Natural killer cell treated with Interleukin-12 subunit alpha and Interleukin-12 subunit beta and Interleukin-15 and Interleukin-18, amount 100 ng/mL, for 72 hours (primary cell): ENCODE results near the gene FOXRED1. TPM values are rescaled to one million over a fixed set of nuclear protein-coding genes. Genes with fewer than 3 reads are reported as not detected.

Experiments
- ATAC-seq, 2 donors: fragments of 150-1000 bp; cut with Tn5 transposase in 1 of 2; sonication (Bioruptor Pico), chemical (Tn5 transposase) in 1 of 2; 2 replicates each; pipeline ENCODE4 v1.10.0; 2021
- DNase-seq: peaks from one replicate; pipeline ENCODE4 v3.0.0; 2022; ENCODE audit warnings: low spot score
- H3K27ac Mint-ChIP-seq, 2 donors: 1 replicate in 1 of 2; 2 replicates in 1 of 2; pipeline ENCODE4 v1.8.0; 2022; ENCODE audit warnings: mixed read lengths in 2 of 2, mild to moderate bottlenecking in 1 of 2, moderate library complexity in 1 of 2
- H3K27me3 Mint-ChIP-seq, 2 donors: 1 replicate in 1 of 2; 2 replicates in 1 of 2; pipeline ENCODE4 v1.8.0; 2022; ENCODE audit warnings: mixed read lengths in 2 of 2
- H3K36me3 Mint-ChIP-seq: one replicate; pipeline ENCODE4 v1.8.0; 2022; ENCODE audit warnings: mixed read lengths
- H3K4me1 Mint-ChIP-seq, 2 donors: 1 replicate in 1 of 2; 2 replicates in 1 of 2; pipeline ENCODE4 v1.8.0; 2022; ENCODE audit warnings: low read depth in 2 of 2, mixed read lengths in 2 of 2, mild to moderate bottlenecking in 1 of 2
- H3K4me3 Mint-ChIP-seq: one replicate; pipeline ENCODE4 v1.8.0; 2022; ENCODE audit warnings: mixed read lengths
- H3K9me3 Mint-ChIP-seq: 2 replicates; pipeline ENCODE4 v1.8.0; 2022; ENCODE audit warnings: mixed read lengths
- total RNA-seq, 2 donors: library from RNA; stranded (reverse); gene quantifications; one replicate each; pipeline ENCODE4 v1.2.3, GENCODE V29; 2022

Gene FOXRED1
- total RNA-seq, 2 donors from 2014 or later: 39.7 to 79.6 TPM

DNA sequence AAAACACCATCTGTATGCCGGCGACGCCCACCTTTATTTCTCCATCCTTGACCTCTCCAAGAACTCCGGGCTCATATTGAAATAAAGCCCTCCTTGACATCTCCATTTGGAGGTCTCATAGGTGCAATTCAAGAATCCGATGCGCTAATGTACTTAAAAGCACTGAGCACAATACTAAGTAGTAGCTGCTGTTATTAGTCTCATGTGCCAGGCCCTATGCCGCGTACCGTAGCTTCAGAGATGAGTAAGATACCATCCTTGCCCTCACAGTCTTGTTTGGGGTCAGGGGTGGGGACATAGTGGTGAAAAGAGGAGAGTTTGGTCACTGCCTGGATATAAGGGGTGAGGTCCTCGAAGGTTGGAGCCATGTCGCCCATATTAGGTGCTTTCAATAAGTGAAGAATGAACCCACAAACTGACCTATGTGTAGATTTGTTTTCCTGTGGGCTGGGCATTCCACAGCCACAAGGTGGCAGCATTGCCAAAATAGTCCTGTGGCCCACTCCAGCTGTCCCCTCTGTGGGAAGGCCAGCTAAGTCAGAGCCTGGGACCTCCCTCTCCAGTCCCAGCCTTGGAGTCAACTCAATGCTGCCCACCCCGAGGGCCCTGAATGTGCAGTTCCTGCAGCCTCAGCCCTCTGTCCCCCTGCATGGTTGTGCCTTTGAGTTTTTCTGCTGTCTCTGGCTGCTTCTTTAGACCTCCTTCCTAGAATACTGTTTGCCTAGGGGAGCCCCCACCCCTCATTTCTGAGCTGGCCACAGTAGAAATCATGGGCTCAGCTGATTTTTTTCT, 41.4 kb downstream of the FOXRED1 start:
- ATAC-seq (peak; percentile 79 to 85), DNase-seq (peak; percentile 80)
- Mint-ChIP-seq H3K27me3 (no peaks in the 10 kb centered on the region), H3K27ac (peak overlapping the region; percentile 60 to 94), H3K4me3 (peak overlapping the region; percentile 53), H3K36me3 (peaks cover 17% of the 10 kb centered on the region), H3K4me1 (peaks cover 46 to 53% of the 10 kb centered on the region in 2 donors), H3K9me3 (no peaks in the 10 kb centered on the region)

DNA sequence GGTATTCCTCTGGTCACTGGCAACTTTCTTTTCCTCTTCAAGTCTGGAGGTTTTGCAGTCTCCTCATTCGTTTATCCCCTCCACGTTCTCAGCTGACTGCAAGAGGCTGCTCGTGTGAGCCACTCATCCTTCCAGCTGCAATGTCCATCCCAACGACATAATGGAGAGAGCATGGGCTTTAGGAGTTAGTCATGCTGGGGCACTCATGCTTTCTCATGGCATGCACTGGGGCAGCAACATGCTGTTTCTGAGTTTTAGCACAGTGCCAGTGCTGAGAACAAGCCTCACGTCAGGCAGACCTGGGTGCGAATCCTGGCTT, 42.0 kb downstream of the FOXRED1 start:
- ATAC-seq (peak in 1 of 2 donors; percentile 30), DNase-seq (no peak)
- Mint-ChIP-seq H3K27ac (peak overlapping the region; percentile 60 to 94), H3K9me3 (no peaks in the 10 kb centered on the region), H3K4me3 (peak overlapping the region; percentile 53), H3K27me3 (no peaks in the 10 kb centered on the region), H3K4me1 (peaks cover 43 to 48% of the 10 kb centered on the region in 2 donors), H3K36me3 (peaks cover 13% of the 10 kb centered on the region)

DNA sequence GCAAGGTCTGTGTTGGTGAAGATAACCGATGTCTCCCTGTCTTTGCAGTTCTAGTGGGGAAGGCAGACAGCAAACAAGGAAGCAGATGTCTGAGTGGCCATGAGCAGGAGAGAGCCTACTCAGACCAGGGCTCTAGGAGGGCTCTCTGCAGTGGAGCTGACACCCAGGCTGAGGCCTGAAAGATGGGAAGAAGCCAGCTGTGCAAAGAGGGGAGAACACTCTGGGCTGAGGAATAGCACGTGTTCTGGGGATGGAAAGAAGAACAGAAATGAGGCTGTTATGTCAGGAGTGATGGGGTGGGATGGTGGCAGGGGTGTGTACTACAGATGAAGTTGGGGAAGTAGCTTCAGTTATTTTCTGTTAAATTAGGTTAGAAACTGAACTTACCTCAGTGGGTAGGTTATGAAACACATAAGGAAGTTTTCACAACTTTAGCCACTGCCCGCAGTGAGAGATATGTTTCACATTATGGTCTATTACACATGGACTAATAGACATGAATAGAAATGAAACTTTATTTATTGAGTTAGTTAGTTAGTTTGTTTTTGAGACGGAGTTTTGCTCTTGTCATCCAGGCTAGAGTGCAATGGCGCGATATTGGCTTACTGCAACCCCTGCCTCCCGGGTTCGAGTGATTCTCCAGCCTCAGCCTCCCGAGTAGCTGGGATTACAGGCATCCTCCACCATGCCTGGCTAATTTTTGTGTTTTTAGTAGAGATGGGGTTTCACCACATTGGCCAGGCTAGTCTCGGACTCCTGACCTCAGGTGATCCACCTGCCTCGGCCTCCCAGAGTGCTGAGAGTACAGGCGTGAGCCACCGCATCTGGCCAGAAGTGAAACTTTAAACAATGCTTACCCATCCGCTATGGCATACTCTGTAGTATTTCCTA, 42.7 kb downstream of the FOXRED1 start:
- Mint-ChIP-seq H3K4me1 (peaks cover 47 to 54% of the 10 kb centered on the region in 2 donors), H3K27me3 (no peaks in the 10 kb centered on the region)

DNA sequence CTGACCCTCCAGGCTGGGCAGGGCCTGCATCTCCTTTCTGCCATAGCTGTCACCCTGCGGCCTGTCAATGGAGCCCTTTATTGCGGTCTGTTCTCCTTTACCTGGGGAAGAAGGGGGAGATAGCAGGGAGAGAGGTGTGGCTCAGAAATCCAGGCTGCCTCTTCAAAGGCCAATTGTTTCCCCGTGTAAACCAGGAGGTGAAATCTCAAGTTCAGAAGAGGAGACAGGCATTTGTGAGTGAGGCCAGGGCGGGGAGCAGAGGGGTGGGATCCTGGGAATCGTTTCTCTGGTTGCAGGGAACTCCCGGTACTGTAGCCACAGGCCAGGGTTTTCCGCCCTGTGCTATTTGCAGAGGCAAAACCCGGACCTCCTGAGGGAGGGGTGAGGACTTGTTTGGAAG, 44.0 kb downstream of the FOXRED1 start:
- Mint-ChIP-seq H3K36me3 (peaks cover 23% of the 10 kb centered on the region), H3K9me3 (no peaks in the 10 kb centered on the region), H3K4me1 (peaks cover 51 to 61% of the 10 kb centered on the region in 2 donors), H3K4me3 (no peak overlapping the region), H3K27me3 (no peaks in the 10 kb centered on the region), H3K27ac (peak overlapping the region; percentile 64 to 94)
- no peak for ATAC-seq
- DNase-seq: no peak

More for the DNA sequence above, 42.7 kb downstream of the FOXRED1 start:
- Mint-ChIP-seq H3K36me3 (peaks cover 18% of the 10 kb centered on the region), H3K4me3 (peak overlapping the region; percentile 53), H3K9me3 (no peaks in the 10 kb centered on the region), H3K27ac (peak overlapping the region; percentile 60 to 94)
- no peak for DNase-seq
- ATAC-seq: peak; percentile 73 to 80

DNA sequence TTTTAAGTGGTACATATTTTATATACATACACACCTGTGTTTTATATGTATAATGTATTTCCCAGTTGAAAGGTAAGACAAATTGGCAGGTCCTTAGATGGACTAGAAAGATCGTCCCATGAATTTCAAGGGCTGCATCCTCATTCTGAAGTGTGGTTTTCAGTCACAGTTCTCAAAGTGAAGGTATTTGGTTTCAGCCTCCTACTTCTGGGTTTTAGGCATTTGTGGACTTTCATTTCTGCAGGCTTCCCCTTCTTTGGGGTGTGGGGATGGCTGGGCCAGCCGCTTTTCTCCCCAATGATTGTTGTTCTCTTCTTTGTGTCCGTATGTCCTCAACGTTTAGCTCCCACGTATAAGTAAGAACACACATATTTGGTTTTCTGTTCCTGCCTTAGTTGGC, 44.9 kb downstream of the FOXRED1 start:
- Mint-ChIP-seq H3K4me1 (peaks cover 60 to 68% of the 10 kb centered on the region in 2 donors), H3K27me3 (no peaks in the 10 kb centered on the region), H3K27ac (peak overlapping the region in 1 of 2 donors; percentile 94), H3K9me3 (no peaks in the 10 kb centered on the region), H3K4me3 (no peak overlapping the region), H3K36me3 (peaks cover 23% of the 10 kb centered on the region)
- no peak for DNase-seq
- ATAC-seq: no peak

DNA sequence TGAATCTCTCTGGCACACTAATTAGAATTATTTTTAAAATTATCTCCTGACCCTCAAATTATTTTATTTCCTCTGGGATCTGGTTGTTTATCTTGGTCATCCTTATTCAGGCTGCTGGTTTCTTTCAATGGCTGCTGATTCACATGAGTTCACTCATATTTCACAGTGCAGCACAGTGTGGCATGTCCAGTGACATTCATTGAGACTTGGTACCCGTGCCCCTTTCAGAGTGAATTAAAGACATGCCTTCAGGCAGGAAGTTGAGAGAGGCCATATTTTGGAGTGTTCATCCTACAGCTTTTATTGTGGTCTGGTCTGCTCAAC, 48.4 kb downstream of the FOXRED1 start:
- Mint-ChIP-seq H3K27ac (peak overlapping the region; percentile 91 to 94), H3K9me3 (no peaks in the 10 kb centered on the region), H3K36me3 (peaks cover 26% of the 10 kb centered on the region), H3K27me3 (no peaks in the 10 kb centered on the region), H3K4me3 (peak overlapping the region; percentile 80), H3K4me1 (peaks cover 67 to 73% of the 10 kb centered on the region in 2 donors)
- DNase-seq: no peak
- ATAC-seq: no peak

DNA sequence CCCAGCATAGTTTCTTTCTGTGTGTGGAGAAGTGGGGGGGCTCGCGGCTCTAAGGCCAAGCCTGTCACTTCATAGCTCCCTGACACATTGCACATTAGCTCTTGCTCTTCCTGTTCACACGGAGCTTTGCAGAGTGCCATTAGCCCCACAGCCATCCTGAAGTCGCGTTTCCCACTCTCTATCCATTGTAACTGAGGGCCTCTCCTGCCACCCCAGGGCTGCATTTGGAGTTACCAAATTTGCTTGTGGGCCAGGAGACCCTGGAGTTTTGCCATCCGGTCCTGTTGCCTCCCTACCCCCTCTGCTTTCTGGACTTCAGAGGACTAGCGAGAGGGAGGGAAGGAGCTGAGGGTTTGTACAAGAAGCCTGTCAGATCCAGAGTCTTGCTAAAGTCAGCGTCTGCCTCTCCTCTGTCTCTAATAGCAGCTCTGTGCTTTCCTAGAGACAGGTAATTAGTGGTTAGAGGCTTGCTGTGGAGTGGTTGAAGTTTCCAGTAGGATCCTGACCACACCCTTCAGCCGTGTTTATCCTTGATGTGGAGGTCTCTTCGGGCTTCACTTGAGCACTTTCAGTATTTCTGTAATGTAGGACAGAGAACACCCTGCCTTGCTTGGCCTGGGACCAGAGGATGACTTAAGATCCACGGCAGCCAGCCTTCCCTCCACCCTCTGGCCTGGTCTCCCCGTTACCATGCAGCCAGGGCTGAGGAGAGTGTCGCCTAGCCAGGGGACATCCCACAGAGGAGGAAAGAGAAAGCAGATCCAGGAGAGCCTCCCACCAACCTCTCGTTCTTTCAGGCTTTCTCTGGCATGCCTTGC, 49.0 kb downstream of the FOXRED1 start:
- H3K27ac Mint-ChIP-seq: peak overlapping the region; percentile 91 to 94
- peak; percentile 80 for DNase-seq

DNA sequence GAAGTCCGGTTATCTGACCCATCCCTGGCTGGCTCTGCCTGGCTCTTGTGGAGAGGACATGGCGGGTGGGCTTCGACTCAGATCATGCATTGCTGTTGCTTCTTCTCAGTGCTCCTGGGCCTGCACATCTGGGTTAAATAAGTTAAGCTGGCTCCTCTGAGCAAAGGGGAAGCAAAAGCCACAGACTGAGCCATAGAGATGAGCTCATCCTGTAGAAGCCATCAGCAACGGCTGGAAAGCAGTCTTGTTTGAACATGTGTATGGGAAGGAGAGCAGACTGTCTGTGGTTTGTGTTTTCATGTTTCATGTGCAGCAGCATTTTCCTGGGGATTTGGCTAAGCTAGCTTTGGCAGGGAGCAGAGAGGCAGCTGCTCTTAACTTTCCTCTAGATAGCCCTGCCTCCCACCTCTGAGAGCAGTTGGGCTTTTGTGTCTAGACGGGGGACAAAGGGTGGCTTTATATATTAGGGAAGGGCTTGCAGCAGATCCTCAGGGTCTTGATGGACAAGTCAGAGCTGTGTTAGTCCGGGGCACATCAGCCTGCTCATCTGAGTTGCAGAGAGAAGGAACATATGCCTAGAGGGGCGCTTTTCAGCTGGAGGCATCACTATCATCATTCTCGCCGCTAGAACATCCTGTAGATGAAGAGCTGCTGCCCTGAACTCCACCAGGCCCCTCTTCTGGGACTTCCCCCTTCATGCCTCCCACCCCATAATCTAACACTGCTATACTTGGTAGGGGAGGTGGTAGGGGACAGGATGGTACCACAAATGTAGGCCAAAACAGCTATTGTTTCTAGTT, 49.8 kb downstream of the FOXRED1 start:
- peak overlapping the region; percentile 91 to 94 for H3K27ac Mint-ChIP-seq
- peaks cover 26% of the 10 kb centered on the region for H3K36me3 Mint-ChIP-seq
- no peaks in the 10 kb centered on the region for H3K27me3 Mint-ChIP-seq
- DNase-seq (peak; percentile 65), ATAC-seq (peak; percentile 74 to 84)
- H3K4me3 Mint-ChIP-seq: peak overlapping the region; percentile 80
- peaks cover 58 to 61% of the 10 kb centered on the region in 2 donors for H3K4me1 Mint-ChIP-seq
- H3K9me3 Mint-ChIP-seq: no peaks in the 10 kb centered on the region

More for the DNA sequence above, 49.0 kb downstream of the FOXRED1 start:
- peak; percentile 84 to 91 for ATAC-seq
- Mint-ChIP-seq H3K4me1 (peaks cover 64 to 69% of the 10 kb centered on the region in 2 donors), H3K27me3 (no peaks in the 10 kb centered on the region), H3K4me3 (peak overlapping the region; percentile 80), H3K36me3 (peaks cover 26% of the 10 kb centered on the region), H3K9me3 (no peaks in the 10 kb centered on the region)

DNA sequence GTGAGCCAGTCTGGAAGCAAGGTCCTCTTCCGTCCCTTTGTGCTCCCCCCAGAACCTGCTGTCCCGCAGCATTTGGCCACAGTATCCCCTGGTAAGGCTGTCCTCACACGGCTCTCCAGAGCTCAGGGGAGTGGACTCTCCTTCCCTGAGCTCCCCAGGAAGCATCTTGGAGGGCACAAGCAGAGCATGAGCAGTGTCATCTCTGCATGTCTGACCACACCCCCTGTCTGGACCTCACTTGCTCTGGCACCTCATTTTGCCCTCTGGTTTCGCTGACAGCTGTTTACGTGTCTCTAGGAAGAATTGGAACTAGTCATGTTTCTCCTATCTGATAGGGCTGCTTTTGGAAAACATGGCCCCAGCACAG, 50.4 kb downstream of the FOXRED1 start:
- Mint-ChIP-seq H3K4me3 (peak overlapping the region; percentile 80), H3K27me3 (no peaks in the 10 kb centered on the region)

DNA sequence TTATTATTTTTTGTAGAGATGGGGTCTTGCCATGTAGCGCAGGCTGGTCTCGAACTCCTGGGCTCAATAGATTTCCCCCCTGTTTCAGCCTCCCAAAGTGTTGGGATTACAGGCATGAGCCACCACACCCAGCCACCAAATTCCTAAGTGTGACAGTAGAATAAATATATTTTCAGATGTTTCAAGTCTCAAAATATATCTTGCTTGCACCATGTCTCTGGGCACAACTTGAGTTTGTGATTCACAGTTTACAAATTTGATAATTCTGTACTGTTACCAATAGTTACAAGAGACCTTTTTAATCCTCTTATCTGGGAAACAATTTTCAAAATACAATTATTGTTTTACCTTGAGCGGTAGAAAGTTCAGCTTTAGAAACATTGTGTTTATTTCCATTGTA, 54.0 kb downstream of the FOXRED1 start:
- ATAC-seq (no peak), DNase-seq (no peak)
- Mint-ChIP-seq H3K36me3 (peaks cover 10% of the 10 kb centered on the region), H3K4me3 (no peak overlapping the region), H3K4me1 (peaks cover 46 to 50% of the 10 kb centered on the region in 2 donors), H3K27ac (no peak overlapping the region), H3K27me3 (no peaks in the 10 kb centered on the region), H3K9me3 (no peaks in the 10 kb centered on the region)

More for the DNA sequence above, 50.4 kb downstream of the FOXRED1 start:
- Mint-ChIP-seq H3K36me3 (peaks cover 22% of the 10 kb centered on the region), H3K27ac (peak overlapping the region; percentile 91 to 94), H3K4me1 (peaks cover 54 to 55% of the 10 kb centered on the region in 2 donors), H3K9me3 (no peaks in the 10 kb centered on the region)
- no peak for DNase-seq
- peak; percentile 9 to 24 for ATAC-seq

DNA sequence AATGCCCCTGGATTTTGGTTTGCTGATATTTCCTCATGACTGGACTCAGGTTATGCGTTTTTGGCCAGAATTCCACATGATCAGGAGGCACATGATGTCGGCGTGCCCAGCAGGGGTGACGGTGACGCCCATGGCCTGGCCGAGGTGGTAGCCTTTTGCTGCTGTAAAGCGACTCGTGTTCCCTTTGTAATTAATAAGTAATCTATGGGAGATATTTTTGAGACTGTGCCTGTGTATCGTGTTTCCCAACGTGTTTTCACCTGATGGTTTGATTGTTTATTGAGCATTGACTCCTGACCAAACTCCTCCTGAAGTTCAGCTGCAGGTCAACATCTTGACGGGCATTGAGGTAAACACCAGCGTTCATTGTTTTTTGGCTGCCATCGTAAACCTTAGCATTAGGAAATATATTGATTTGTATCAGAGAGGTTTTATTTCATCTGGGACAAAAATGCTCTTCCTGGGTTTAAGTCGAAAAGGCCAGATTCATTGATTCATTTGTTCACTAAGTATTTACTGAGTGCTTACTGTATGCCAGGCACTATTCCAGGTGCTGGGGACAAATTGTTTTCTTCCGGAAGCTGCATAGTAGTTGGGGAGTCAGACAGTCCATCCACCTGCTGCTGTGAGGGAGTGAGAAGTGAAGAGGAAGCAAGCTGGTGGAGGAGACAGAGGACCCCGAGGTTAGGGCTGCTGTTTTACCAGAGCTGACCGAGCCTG, 58.5 kb downstream of the FOXRED1 start:
- Mint-ChIP-seq H3K4me1 (peaks cover 45% of the 10 kb centered on the region in 2 donors), H3K4me3 (no peak overlapping the region), H3K36me3 (no peaks in the 10 kb centered on the region), H3K27ac (peak overlapping the region; percentile 68 to 92), H3K27me3 (no peaks in the 10 kb centered on the region), H3K9me3 (no peaks in the 10 kb centered on the region)
- ATAC-seq (no peak), DNase-seq (no peak)
